B cell (primary cell): ENCODE results near the gene LARGE1. TPM values are rescaled to one million over a fixed set of nuclear protein-coding genes. Genes with fewer than 3 reads are reported as not detected.

Source experiments
- ATAC-seq: fragments of 200-7000 bp; cut with Tn5 transposase; one replicate; pipeline ENCODE4 v1.10.0; 2021; ENCODE audit warnings: low read depth, mild to moderate bottlenecking, moderate number of reproducible peaks, moderate library complexity
- CTCF ChIA-PET: fragments of 350-600 bp; sonication (Branson Sonifier 250); formaldehyde crosslinking; loops from one replicate; lab custom pipeline; 2021; ENCODE audit warnings: antibody characterized with exemption, inconsistent platforms; lab: Charles Lee
- POLR2A ChIA-PET: fragments of 350-600 bp; sonication (Branson Sonifier 250); formaldehyde crosslinking; loops from one replicate; lab custom pipeline; 2021; ENCODE audit warnings: antibody characterized with exemption; lab: Charles Lee
- DNase-seq: peaks from one replicate; pipeline ENCODE4 v3.0.0; 2013
- H2AFZ ChIP-seq: 2 replicates; pipeline ENCODE4 v1.6.1; 2012; ENCODE audit warnings: mild to moderate bottlenecking, low read depth, low read length; ENCODE audit not compliant: insufficient read depth, poor library complexity, severe bottlenecking
- H3K27ac ChIP-seq, 2 donors: 1 replicate in 1 of 2; 2 replicates in 1 of 2; pipeline ENCODE4 v1.5.1; 2012 to 2013; ENCODE audit warnings: low read length in 2 of 2, mild to moderate bottlenecking in 2 of 2, moderate library complexity in 1 of 2
- H3K27me3 ChIP-seq, 4 experiments: fragments of 200-600 bp in 1 of 4; sonication (generic) in 1 of 4; replicated peaks in 1 of 4; 1 replicate in 2 of 4; 2 replicates in 2 of 4; pipeline versions ENCODE4 v1.6.1 to v1.7.0; 2013 to 2016; ENCODE audit warnings: low read length in 3 of 4, mild to moderate bottlenecking in 2 of 4, mixed read lengths in 1 of 4, moderate library complexity in 1 of 4; ENCODE audit not compliant: insufficient read depth in 4 of 4, control insufficient read depth in 3 of 4; ENCODE audit errors: control extremely low read depth in 1 of 4
- H3K36me3 ChIP-seq, 2 experiments: replicated peaks in 1 of 2; 1 replicate in 1 of 2; 2 replicates in 1 of 2; pipeline versions ENCODE4 v1.6.1 to v1.7.1; 2013; ENCODE audit warnings: low read length in 1 of 2; ENCODE audit not compliant: insufficient read depth in 2 of 2, control insufficient read depth in 1 of 2; ENCODE audit errors: control extremely low read depth in 1 of 2, extremely low read depth in 1 of 2
- H3K4me1 ChIP-seq, 2 donors: fragments of 200-600 bp in 1 of 2; sonication (generic) in 1 of 2; 1 replicate in 1 of 2; 2 replicates in 1 of 2; pipeline versions ENCODE4 v1.5.1 to v1.6.1; 2013 to 2017; ENCODE audit warnings: low read length in 2 of 2; ENCODE audit not compliant: control insufficient read depth in 2 of 2, insufficient read depth in 2 of 2
- H3K4me2 ChIP-seq: replicated peaks from 2 replicates; pipeline ENCODE3; 2012; ENCODE audit warnings: mild to moderate bottlenecking, low read depth, low read length; ENCODE audit not compliant: poor library complexity, severe bottlenecking
- H3K4me3 ChIP-seq, 5 experiments: fragments of 200-600 bp in 1 of 5; sonication (generic) in 1 of 5; 1 replicate in 3 of 5; 2 replicates in 2 of 5; pipeline versions ENCODE4 v1.5.1 to v1.7.0; 2011 to 2016; ENCODE audit warnings: low read length in 4 of 5, mild to moderate bottlenecking in 4 of 5, low read depth in 2 of 5, control low read depth in 1 of 5, moderate library complexity in 1 of 5; ENCODE audit not compliant: insufficient read depth in 1 of 5; ENCODE audit errors: control extremely low read depth in 1 of 5, extremely low read depth in 1 of 5
- H3K79me2 ChIP-seq: fragments of 200-600 bp; sonication (generic); one replicate; pipeline ENCODE4 v1.6.0; 2016; ENCODE audit warnings: low read length; ENCODE audit not compliant: control insufficient read depth, insufficient read depth
- H3K9ac ChIP-seq: fragments of 200-600 bp; sonication (generic); 2 replicates; pipeline ENCODE4 v1.6.1; 2017; ENCODE audit warnings: mild to moderate bottlenecking, low read length, moderate library complexity
- H3K9me3 ChIP-seq, 3 donors: one replicate each; pipeline versions ENCODE4 v1.6.1 to v1.7.1; 2013; ENCODE audit warnings: low read length in 2 of 3; ENCODE audit not compliant: control insufficient read depth in 2 of 3, insufficient read depth in 1 of 3; ENCODE audit errors: control extremely low read depth in 1 of 3
- H4K20me1 ChIP-seq: 2 replicates; pipeline ENCODE4 v1.6.0; 2012; ENCODE audit warnings: mild to moderate bottlenecking, low read length; ENCODE audit not compliant: insufficient read depth, control insufficient read depth, poor library complexity, severe bottlenecking
- H3K27ac Mint-ChIP-seq: one replicate; pipeline ENCODE4 v1.8.0; 2021; ENCODE audit warnings: mixed read lengths
- H3K27me3 Mint-ChIP-seq: one replicate; pipeline ENCODE4 v1.8.0; 2021; ENCODE audit warnings: mixed read lengths
- H3K4me1 Mint-ChIP-seq: one replicate; pipeline ENCODE4 v1.8.0; 2021; ENCODE audit warnings: mixed read lengths
- H3K4me3 Mint-ChIP-seq: one replicate; pipeline ENCODE4 v1.8.0; 2021; ENCODE audit warnings: mixed read lengths
- H3K9me3 Mint-ChIP-seq: one replicate; pipeline ENCODE4 v1.8.0; 2022; ENCODE audit warnings: mixed read lengths; ENCODE audit not compliant: insufficient read depth
- EZH2 ChIP-seq: IDR thresholded peaks from 2 replicates; pipeline ENCODE4 v1.6.1; 2012; ENCODE audit warnings: borderline replicate concordance, low read depth, mild to moderate bottlenecking, moderate library complexity, low read length; ENCODE audit not compliant: insufficient read depth, poor library complexity, severe bottlenecking
- WGBS: methylation state at CpG from one replicate; pipeline ENCODE4 v1.1.5; 2013; ENCODE audit warnings: missing lambda C conversion rate; ENCODE audit not compliant: insufficient coverage; 5-methylcytosine and 5-hydroxymethylcytosine counted together
- intact Hi-C: fragments of 100-400 bp; cut with micrococcal nuclease; formaldehyde crosslinking; loops from one replicate; pipeline ENCODE4 v1.10.0; 2022
- polyA plus RNA-seq: library from polyadenylated mRNA; depleted of rRNA; stranded (reverse); fragments of >200 nt; gene quantifications from 2 replicates; pipeline ENCODE4 v1.2.3, GENCODE V29; 2012
- total RNA-seq, 2 donors: library from RNA; stranded (reverse); fragments of 120-200 nt in 1 of 2; gene quantifications; 1 replicate in 1 of 2; 2 replicates in 1 of 2; pipeline versions ENCODE4 v1.2.3 to v1.2.4, GENCODE V29; 2013 to 2022
- TF ChIP-seq, protein P1 (sequence below): fragments of 200-600 bp; IDR thresholded peaks from one replicate; pipeline ENCODE4 v1.8.0; 2022; ENCODE audit warnings: antibody characterized with exemption, mild to moderate bottlenecking

The LARGE1 gene
- total and polyA plus RNA-seq, 2 donors (not counting 1 experiment from before 2014, with no cell fraction given): 20.7 to 82.0 TPM

DNA sequence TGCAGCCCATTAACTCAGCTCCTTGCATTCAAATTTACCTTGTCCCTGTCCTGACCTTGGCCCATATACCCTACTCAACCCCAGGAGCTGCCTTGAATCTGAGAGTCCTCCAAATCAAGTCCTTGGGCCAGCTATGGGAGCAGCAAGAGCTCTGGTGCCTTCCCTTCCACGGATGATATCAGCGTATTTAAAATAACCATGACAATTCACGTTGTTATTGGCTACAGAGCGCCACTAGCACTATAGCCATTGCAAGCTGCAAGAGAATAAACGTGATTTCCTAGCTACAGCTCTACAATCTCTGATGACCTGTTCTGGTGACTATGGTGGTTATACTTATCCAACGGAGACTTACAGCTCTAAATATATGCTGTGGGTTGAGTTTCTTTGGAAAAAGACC, 357.8 kb downstream of the LARGE1 start:
- ChIA-PET CTCF (interaction anchor here (0.6 to 3.3 kb wide), 6 partner anchors 13 to 263 kb away, joined by 3 to 27 read pairs (median 6); no protein-coding TSS in a partner anchor), POLR2A (interaction anchor here (0.7 to 2.0 kb wide), 2 partner anchors 16 to 42 kb away, joined by 3 to 6 read pairs; no protein-coding TSS in a partner anchor)
- peaks cover 41 to 43% of the 10 kb centered on the region in 2 donors for H3K4me1 ChIP-seq
- H3K4me2 ChIP-seq: peak overlapping the region; percentile 57
- H3K36me3 ChIP-seq: peaks cover 0 to 8% of the 10 kb centered on the region in 2 experiments
- H3K9me3 ChIP-seq: peaks cover 0 to 5% (median 0%) of the 10 kb centered on the region in 3 donors
- no peak overlapping the region for H2AFZ ChIP-seq
- Mint-ChIP-seq H3K4me1 (peaks cover 46% of the 10 kb centered on the region), H3K27me3 (no peaks in the 10 kb centered on the region), H3K9me3 (peaks cover 2% of the 10 kb centered on the region), H3K4me3 (no peak overlapping the region), H3K27ac (peak overlapping the region; percentile 76)
- H3K4me3 ChIP-seq: no peak overlapping the region
- no peaks in the 10 kb centered on the region for H3K27me3 ChIP-seq
- 97% methylated on average over 4 of the region's 6 CpGs for WGBS
- intact Hi-C loops: loop anchor here (10.0 kb wide), 1 partner anchor 1088 kb away; the partner anchor contains the start of gene FBXO7
- no peak for DNase-seq
- TF ChIP-seq EZH2: no peak
- TF ChIP-seq, protein P1, sequence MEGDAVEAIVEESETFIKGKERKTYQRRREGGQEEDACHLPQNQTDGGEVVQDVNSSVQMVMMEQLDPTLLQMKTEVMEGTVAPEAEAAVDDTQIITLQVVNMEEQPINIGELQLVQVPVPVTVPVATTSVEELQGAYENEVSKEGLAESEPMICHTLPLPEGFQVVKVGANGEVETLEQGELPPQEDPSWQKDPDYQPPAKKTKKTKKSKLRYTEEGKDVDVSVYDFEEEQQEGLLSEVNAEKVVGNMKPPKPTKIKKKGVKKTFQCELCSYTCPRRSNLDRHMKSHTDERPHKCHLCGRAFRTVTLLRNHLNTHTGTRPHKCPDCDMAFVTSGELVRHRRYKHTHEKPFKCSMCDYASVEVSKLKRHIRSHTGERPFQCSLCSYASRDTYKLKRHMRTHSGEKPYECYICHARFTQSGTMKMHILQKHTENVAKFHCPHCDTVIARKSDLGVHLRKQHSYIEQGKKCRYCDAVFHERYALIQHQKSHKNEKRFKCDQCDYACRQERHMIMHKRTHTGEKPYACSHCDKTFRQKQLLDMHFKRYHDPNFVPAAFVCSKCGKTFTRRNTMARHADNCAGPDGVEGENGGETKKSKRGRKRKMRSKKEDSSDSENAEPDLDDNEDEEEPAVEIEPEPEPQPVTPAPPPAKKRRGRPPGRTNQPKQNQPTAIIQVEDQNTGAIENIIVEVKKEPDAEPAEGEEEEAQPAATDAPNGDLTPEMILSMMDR: no peak
- no peaks in the 10 kb centered on the region for H4K20me1 ChIP-seq
- no peak for ATAC-seq
- H3K9ac ChIP-seq: no peak overlapping the region
- H3K79me2 ChIP-seq: peaks cover 18% of the 10 kb centered on the region
- no peak overlapping the region for H3K27ac ChIP-seq

DNA sequence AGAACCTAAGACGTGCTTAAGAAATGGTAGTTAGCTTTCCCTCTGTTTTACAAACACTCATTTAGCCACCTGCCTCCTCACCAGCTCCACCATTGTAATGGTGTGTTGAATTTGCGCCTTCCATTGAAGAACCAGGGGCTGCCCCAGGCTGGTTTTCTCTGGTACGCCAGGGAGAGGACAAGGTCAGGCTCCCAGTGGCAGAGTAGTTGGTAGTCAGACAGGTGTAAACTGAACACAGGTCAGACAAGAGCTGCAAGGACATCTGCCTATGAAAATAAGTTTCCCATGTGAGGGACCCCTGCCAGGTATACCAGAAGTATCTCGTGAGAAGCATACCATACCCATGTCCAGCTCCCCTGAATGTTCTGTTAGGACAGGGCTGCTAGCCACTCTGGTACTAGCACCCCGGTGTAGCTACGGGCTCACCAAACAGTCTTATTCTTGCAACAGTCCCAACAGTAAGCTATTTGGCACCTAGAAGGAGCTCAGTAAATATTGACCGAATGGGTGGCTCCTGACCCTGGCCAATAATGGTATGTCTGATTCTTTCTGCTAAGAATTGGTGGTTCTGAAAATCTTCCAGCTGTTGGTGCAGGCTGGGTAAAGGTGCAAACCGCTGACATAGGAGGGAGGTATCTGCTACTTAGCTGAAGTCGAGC, 359.0 kb downstream of the LARGE1 start:
- Mint-ChIP-seq H3K4me1 (peaks cover 35% of the 10 kb centered on the region), H3K4me3 (no peak overlapping the region), H3K27ac (peak overlapping the region; percentile 1), H3K9me3 (peaks cover 2% of the 10 kb centered on the region), H3K27me3 (no peaks in the 10 kb centered on the region)
- ATAC-seq (no peak), DNase-seq (no peak)
- Histone ChIP-seq H2AFZ (no peak overlapping the region), H3K27me3 (no peaks in the 10 kb centered on the region), H3K9me3 (peaks cover 0 to 1% (median 0%) of the 10 kb centered on the region in 3 donors), H3K4me2 (no peak overlapping the region), H3K79me2 (peaks cover 18% of the 10 kb centered on the region), H3K9ac (no peak overlapping the region), H3K27ac (no peak overlapping the region), H3K4me1 (peaks cover 29 to 31% of the 10 kb centered on the region in 2 donors), H3K36me3 (peaks cover 0 to 8% of the 10 kb centered on the region in 2 experiments), H4K20me1 (no peaks in the 10 kb centered on the region), H3K4me3 (no peak overlapping the region)
- POLR2A ChIA-PET: no interaction called here
- 96% methylated on average over 6 of the region's 9 CpGs for WGBS
- TF ChIP-seq EZH2: no peak
- TF ChIP-seq, protein P1: no peak
- intact Hi-C loops: loop anchor here (10.0 kb wide), 1 partner anchor 1086 kb away; the partner anchor contains the start of gene FBXO7
- CTCF ChIA-PET: interaction anchor here (0.8 to 3.3 kb wide), 4 partner anchors 10 to 41 kb away, joined by 3 to 27 read pairs (median 10); no protein-coding TSS in a partner anchor
